K562 (cell line): ENCODE data around the gene DENND6B. TPM values are rescaled to one million over a fixed set of nuclear protein-coding genes. Genes with fewer than 3 reads are reported as not detected.

Source experiments
- ATAC-seq: fragments of 200-7000 bp; cut with Tn5 transposase; 3 replicates; pipeline ENCODE4 v1.9.1; 2020; ENCODE audit warnings: moderate library complexity
- BruUV-seq: library from RNA; stranded (reverse); fragments of 400-500 nt; replicated peaks from 2 replicates; lab custom pipeline; 2021; lab: Mats Ljungman, UMichigan
- CTCF ChIA-PET: fragments of 300-600 bp; formaldehyde crosslinking; extraction: SDS; loops from one replicate; lab custom pipeline; 2021; ENCODE audit warnings: low intra/inter-chr PET ratio; lab: Yijun Ruan, JAX
- POLR2A ChIA-PET: fragments of 300-600, 350-650 bp; sonication (Branson Sonifier 250); formaldehyde crosslinking; extraction: SDS; loops from one replicate; lab custom pipeline; 2021; ENCODE audit warnings: antibody characterized with exemption, inconsistent platforms; lab: Yijun Ruan, JAX
- DNase-seq, 4 experiments: peaks; one replicate each; pipeline versions ENCODE4 v3.0.0 to v3.0.0-alpha.2; 2011 to 2018; ENCODE audit warnings: low spot score in 3 of 4, mixed read lengths in 3 of 4; ENCODE audit errors: extremely low read depth in 1 of 4
- FAIRE-seq: peaks from 2 replicates; lab custom pipeline; 2011; peaks lifted over from hg19 to GRCh38; lab: Jason Lieb, UNC
- H2AFZ ChIP-seq: 2 replicates; pipeline ENCODE4 v1.6.0; 2011; ENCODE audit warnings: low read depth, low read length, control low read depth, inconsistent platforms
- H3K27ac ChIP-seq: fragments of 200-600 bp; 3 replicates; pipeline ENCODE4 v1.8.0; 2011; ENCODE audit warnings: low read depth, mild to moderate bottlenecking, control low read depth, inconsistent platforms, low read length, moderate library complexity, mixed read lengths; ENCODE audit errors: extremely low read depth
- H3K27me3 ChIP-seq, 2 experiments: fragments of 300-600 bp in 1 of 2; 2 replicates in 1 of 2; 3 replicates in 1 of 2; pipeline versions ENCODE4 v1.6.0 to v1.8.0; 2011; ENCODE audit warnings: inconsistent platforms in 2 of 2, low read length in 2 of 2, mild to moderate bottlenecking in 1 of 2, mixed read lengths in 1 of 2, moderate library complexity in 1 of 2; ENCODE audit not compliant: control insufficient read depth in 2 of 2, insufficient read depth in 2 of 2
- H3K36me3 ChIP-seq: fragments of 300-600 bp; 3 replicates; pipeline ENCODE4 v1.8.0; 2011; ENCODE audit warnings: mild to moderate bottlenecking, low read length, inconsistent platforms; ENCODE audit not compliant: control insufficient read depth, insufficient read depth
- H3K4me1 ChIP-seq, 2 experiments: fragments of 200-600 bp in 1 of 2; replicated peaks in 1 of 2; 2 replicates in 1 of 2; 3 replicates in 1 of 2; pipeline versions ENCODE4 v1.5.1 to v1.8.0; 2011; ENCODE audit warnings: inconsistent platforms in 2 of 2, low read length in 2 of 2, mild to moderate bottlenecking in 1 of 2, mixed read lengths in 1 of 2, moderate library complexity in 1 of 2; ENCODE audit not compliant: control insufficient read depth in 2 of 2, insufficient read depth in 2 of 2
- H3K4me2 ChIP-seq: 2 replicates; pipeline ENCODE4 v1.6.1; 2011; ENCODE audit warnings: low read length, control low read depth, inconsistent platforms, mixed read lengths; ENCODE audit not compliant: insufficient read depth
- H3K4me3 ChIP-seq: fragments of 200-600 bp; sonication (generic), shearing (Covaris generic); 2 replicates; pipeline ENCODE4 v1.5.1; 2016; ENCODE audit warnings: control low read depth, inconsistent platforms
- H3K79me2 ChIP-seq: fragments of 200-600 bp; 3 replicates; pipeline ENCODE4 v1.8.0; 2011; ENCODE audit warnings: low read length, inconsistent platforms; ENCODE audit not compliant: control insufficient read depth, insufficient read depth
- H3K9ac ChIP-seq, 2 experiments: 2 replicates each; pipeline versions ENCODE4 v1.6.0 to v1.6.1; 2011; ENCODE audit warnings: low read depth in 2 of 2, low read length in 2 of 2, control low read depth in 1 of 2, inconsistent platforms in 1 of 2, mild to moderate bottlenecking in 1 of 2, mixed read lengths in 1 of 2; ENCODE audit not compliant: insufficient read depth in 1 of 2
- H3K9me1 ChIP-seq: one replicate; pipeline ENCODE4 v1.6.0; 2011; ENCODE audit warnings: inconsistent platforms, mild to moderate bottlenecking, low read length, moderate library complexity; ENCODE audit not compliant: control insufficient read depth, insufficient read depth
- H3K9me3 ChIP-seq: replicated peaks from 2 replicates; pipeline ENCODE4 v1.5.1; 2011; ENCODE audit warnings: low read depth, low read length, inconsistent platforms; ENCODE audit not compliant: control insufficient read depth, insufficient read depth
- H4K20me1 ChIP-seq: replicated peaks from 2 replicates; pipeline ENCODE4 v1.6.1; 2011; ENCODE audit warnings: low read length, inconsistent platforms, mixed read lengths; ENCODE audit not compliant: control insufficient read depth, insufficient read depth
- BCLAF1 ChIP-seq, 2 experiments: fragments of 450-650 bp in 1 of 2; IDR thresholded peaks; 2 replicates each; pipeline ENCODE4 v1.6.1; 2011 to 2017; ENCODE audit warnings: low read depth in 2 of 2, antibody characterized with exemption in 1 of 2, borderline replicate concordance in 1 of 2, low read length in 1 of 2, mild to moderate bottlenecking in 1 of 2, mixed read lengths in 1 of 2; ENCODE audit not compliant: control insufficient read depth in 1 of 2
- CCAR2 ChIP-seq: fragments of 200-400 bp; formaldehyde crosslinking; IDR thresholded peaks from 2 replicates; pipeline ENCODE4 v1.6.1; 2017; ENCODE audit warnings: mild to moderate bottlenecking, low read depth, low read length
- EWSR1 ChIP-seq: fragments of 450-650 bp; IDR thresholded peaks from 2 replicates; pipeline ENCODE4 v1.6.1; 2018; ENCODE audit warnings: borderline replicate concordance, mild to moderate bottlenecking, low read depth, moderate library complexity; ENCODE audit not compliant: partially characterized antibody
- JUNB ChIP-seq: fragments of 450-650 bp; formaldehyde crosslinking; conservative IDR thresholded peaks from 2 replicates; pipeline ENCODE4 v1.4.0; 2020; ENCODE audit warnings: mild to moderate bottlenecking
- LARP7 ChIP-seq: fragments of 450-650 bp; IDR thresholded peaks from 2 replicates; pipeline ENCODE4 v1.6.1; 2016
- MTA1 ChIP-seq: fragments of 450-650 bp; IDR thresholded peaks from 2 replicates; pipeline ENCODE4 v1.6.1; 2017; ENCODE audit warnings: borderline replicate concordance
- NFXL1 ChIP-seq: fragments of 450-650 bp; formaldehyde crosslinking; IDR thresholded peaks from 2 replicates; pipeline ENCODE4 v1.4.0; 2021; ENCODE audit warnings: mild to moderate bottlenecking
- RAD21 ChIP-seq, 2 experiments: fragments of 250-450 bp in 1 of 2; fragments of 450-650 bp in 1 of 2; sonication (Bioruptor Pico) in 1 of 2; formaldehyde crosslinking in 1 of 2; IDR thresholded peaks in 1 of 2; conservative IDR thresholded peaks in 1 of 2; 2 replicates each; pipeline versions ENCODE4 v1.4.0 to v1.8.0; 2020 to 2022; ENCODE audit warnings: mild to moderate bottlenecking in 2 of 2, moderate library complexity in 1 of 2
- RBM39 ChIP-seq: fragments of 200-400 bp; formaldehyde crosslinking; optimal IDR thresholded peaks from 2 replicates; pipeline ENCODE3; 2018; ENCODE audit warnings: low read depth, low read length
- SMAD4 ChIP-seq: fragments of 250-450 bp; sonication (Bioruptor Pico); conservative IDR thresholded peaks from 2 replicates; pipeline ENCODE4 v1.8.0; 2021; ENCODE audit warnings: inconsistent platforms, mild to moderate bottlenecking, moderate library complexity
- SPI1 ChIP-seq: IDR thresholded peaks from 2 replicates; pipeline ENCODE4 v1.6.1; 2011; ENCODE audit warnings: low read depth, low read length, control low read depth, borderline replicate concordance
- VEZF1 ChIP-seq: fragments of 200-800 bp; sonication (Bioruptor generic); IDR thresholded peaks from 2 replicates; pipeline ENCODE4 v1.6.1; 2017; ENCODE audit warnings: missing genetic modification characterization, missing compliant biosample characterization
- ZNF717 ChIP-seq: fragments of 250-450 bp; sonication (Bioruptor Pico); IDR thresholded peaks from 2 replicates; pipeline ENCODE4 v1.5.0; 2021
- WGBS: fragments of 100-300 bp; shearing (Covaris generic); methylation state at CpG from one replicate; pipeline ENCODE4 v1.1.6; 2016; ENCODE audit warnings: low coverage, mixed read lengths; ENCODE audit not compliant: insufficient coverage; ENCODE audit errors: missing lambda C conversion rate; 5-methylcytosine and 5-hydroxymethylcytosine counted together
- in situ Hi-C: fragments of 300-500 bp; cut with MboI; formaldehyde crosslinking; loops from 4 replicates; pipeline ENCODE4 v1.15.0; 2018; ENCODE audit warnings: inconsistent platforms, mixed read lengths
- intact Hi-C: fragments of 100-400 bp; cut with micrococcal nuclease; formaldehyde crosslinking; loops from 2 replicates; pipeline ENCODE4 v1.14.2; 2022
- polyA plus RNA-seq, 8 experiments: library from polyadenylated mRNA; depleted of rRNA in 4 of 8; stranded (reverse) in 5 of 8; unstranded in 3 of 8; fragments of >200 nt; fragmentation: Nextera tagmentation in 2 of 8; fragmentation: Illumina TruSeq in 1 of 8; extraction: Ambion mirVana in 2 of 8; extraction: Trizol in 1 of 8; gene quantifications; 2 replicates each; pipeline versions ENCODE4 v1.2.1 to v1.2.3, GENCODE V29; 2011 to 2014; ENCODE audit warnings: inconsistent platforms in 1 of 8, missing spikeins in 1 of 8
- total RNA-seq, 7 experiments: library from RNA; depleted of rRNA in 6 of 7; stranded (reverse); fragments of >200 nt in 6 of 7; fragmentation: Illumina TruSeq in 2 of 7; extraction: Trizol in 2 of 7; gene quantifications; 2 replicates each; pipeline versions ENCODE4 v1.2.1 to v1.2.3, GENCODE V29; 2011 to 2021; ENCODE audit warnings: low replicate concordance in 1 of 7
- TF ChIP-seq, protein P1 (sequence below): fragments of 450-650 bp; IDR thresholded peaks from 2 replicates; pipeline ENCODE4 v1.6.1; 2016; ENCODE audit warnings: missing biosample characterization, missing genetic modification characterization

Gene DENND6B
- total and polyA plus RNA-seq, 9 of the 15 experiments (the other 6 are each of a cell fraction or from before 2014, with no cell fraction given) = 0.07 to 3.7 (median 1.5) TPM

DNA sequence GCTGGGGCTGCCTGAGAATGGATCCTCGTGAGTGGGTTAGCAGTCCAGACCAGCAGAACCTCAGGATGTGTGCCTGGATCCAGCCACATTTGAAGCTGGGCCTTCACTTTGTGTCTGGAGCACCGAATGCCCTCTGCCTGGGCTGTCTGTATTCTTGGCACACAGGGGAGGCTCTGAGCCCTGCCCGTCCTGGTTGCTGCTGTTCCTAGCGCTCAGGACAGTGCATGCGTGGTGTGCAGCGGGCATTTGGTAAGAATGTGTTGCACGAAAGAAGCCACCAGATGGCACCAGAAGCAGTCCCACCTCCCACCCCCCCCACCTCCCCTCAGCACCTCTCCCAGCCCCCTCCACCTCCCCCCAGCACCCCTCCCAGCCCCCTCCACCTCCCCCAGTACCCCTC lies 52.5 kb downstream of the DENND6B start:
- H3K4me2 ChIP-seq = 0 out of 2 replicates have a peak overlapping the region, but pooled peaks have one; percentile 37
- BruUV-seq = no TSS peak
- ATAC-seq = peak; percentile 39
- H3K9me3 ChIP-seq = no peaks in the 10 kb centered on the region
- H3K4me1 ChIP-seq = peaks cover 3 to 59% of the 10 kb centered on the region in 2 experiments; a peak in 4 of 5 replicates
- H3K9me1 ChIP-seq = no peaks in the 10 kb centered on the region
- 40% methylated on average over 2 of the region's 7 CpGs for whole genome bisulfite sequencing
- no peak overlapping the region for H3K27ac ChIP-seq
- FAIRE-seq = no peak
- H2AFZ ChIP-seq = no peak overlapping the region
- no peaks in the 10 kb centered on the region for H3K79me2 ChIP-seq
- intact Hi-C loops (loop anchor here (2.0 to 5.0 kb wide), 2 partner anchors 53 to 68 kb away; partner anchors contain the start of genes DENND6B and PPP6R2), in situ Hi-C loops (loop anchor here (5.0 kb wide), 1 partner anchor 53 kb away; the partner anchor contains the start of gene DENND6B)
- POLR2A ChIA-PET = no interaction called here
- CTCF ChIA-PET = interaction anchor here (2.4 kb wide), 1 partner anchor 68 kb away, joined by 8 read pairs; the partner anchor contains the start of gene PPP6R2
- peak overlapping the region in 1 of 2 experiments; percentile 65; a peak in 1 of 4 replicates for H3K9ac ChIP-seq
- peaks cover 30% of the 10 kb centered on the region; the same call in 1 of the 3 replicates for H3K36me3 ChIP-seq
- no peaks in the 10 kb centered on the region for H4K20me1 ChIP-seq
- H3K4me3 ChIP-seq = no peak overlapping the region
- DNase-seq = peak; percentile 29 to 64 (median 37)
- no peaks in the 10 kb centered on the region for H3K27me3 ChIP-seq
- no peak for TF ChIP-seq RBM39
- no peak for TF ChIP-seq LARP7
- TF ChIP-seq NFXL1 = no peak
- TF ChIP-seq SPI1 = no peak
- TF ChIP-seq MTA1 = no peak
- no peak for TF ChIP-seq EWSR1
- no peak for TF ChIP-seq SMAD4
- TF ChIP-seq, protein P1, sequence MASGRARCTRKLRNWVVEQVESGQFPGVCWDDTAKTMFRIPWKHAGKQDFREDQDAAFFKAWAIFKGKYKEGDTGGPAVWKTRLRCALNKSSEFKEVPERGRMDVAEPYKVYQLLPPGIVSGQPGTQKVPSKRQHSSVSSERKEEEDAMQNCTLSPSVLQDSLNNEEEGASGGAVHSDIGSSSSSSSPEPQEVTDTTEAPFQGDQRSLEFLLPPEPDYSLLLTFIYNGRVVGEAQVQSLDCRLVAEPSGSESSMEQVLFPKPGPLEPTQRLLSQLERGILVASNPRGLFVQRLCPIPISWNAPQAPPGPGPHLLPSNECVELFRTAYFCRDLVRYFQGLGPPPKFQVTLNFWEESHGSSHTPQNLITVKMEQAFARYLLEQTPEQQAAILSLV (tag) = no peak
- no peak for TF ChIP-seq BCLAF1 (IDR thresholded peaks at IDR 0.05; ENCODE audit: borderline replicate concordance in 1 of 2, control insufficient read depth in 1 of 2, low read depth in 2 of 2, low read length in 1 of 2)
- 0 out of 4 replicates have a peak, but pooled peaks of 1 of the 2 experiments have one; percentile 15 for TF ChIP-seq RAD21 (CRISPR knock-in tag; conservative IDR thresholded peaks at IDR 0.05 in 1 of 2, IDR thresholded peaks at IDR 0.05 in 1 of 2)
- peak; percentile 60 for TF ChIP-seq VEZF1 (CRISPR knock-in tag)
- no peak for TF ChIP-seq JUNB (CRISPR knock-in tag)
- TF ChIP-seq CCAR2 = no peak
- TF ChIP-seq ZNF717 (CRISPR knock-in tag) = no peak
